Measurements from ENCODE around the gene SGPP1.

DNA sequence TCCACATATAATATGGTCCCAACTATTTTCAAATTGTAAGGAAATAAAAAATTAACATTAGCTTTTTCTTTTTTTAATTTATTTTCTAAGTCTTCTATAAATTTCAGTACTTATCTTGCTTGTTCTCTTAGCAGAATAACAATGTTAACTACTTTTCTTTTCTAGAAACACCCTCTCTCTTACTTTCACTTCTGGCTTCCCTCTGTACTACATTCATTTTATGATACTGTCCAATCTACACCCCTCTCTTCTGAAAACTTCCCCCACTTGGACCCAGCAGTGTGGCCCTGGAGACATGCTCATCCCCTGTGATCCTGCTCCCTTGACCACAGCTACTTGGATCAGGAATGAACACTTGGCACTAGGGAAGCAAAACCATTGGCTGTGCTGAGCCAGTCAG lies 15.7 kb downstream of the SGPP1 start:
- TF ChIP-seq, protein P1, sequence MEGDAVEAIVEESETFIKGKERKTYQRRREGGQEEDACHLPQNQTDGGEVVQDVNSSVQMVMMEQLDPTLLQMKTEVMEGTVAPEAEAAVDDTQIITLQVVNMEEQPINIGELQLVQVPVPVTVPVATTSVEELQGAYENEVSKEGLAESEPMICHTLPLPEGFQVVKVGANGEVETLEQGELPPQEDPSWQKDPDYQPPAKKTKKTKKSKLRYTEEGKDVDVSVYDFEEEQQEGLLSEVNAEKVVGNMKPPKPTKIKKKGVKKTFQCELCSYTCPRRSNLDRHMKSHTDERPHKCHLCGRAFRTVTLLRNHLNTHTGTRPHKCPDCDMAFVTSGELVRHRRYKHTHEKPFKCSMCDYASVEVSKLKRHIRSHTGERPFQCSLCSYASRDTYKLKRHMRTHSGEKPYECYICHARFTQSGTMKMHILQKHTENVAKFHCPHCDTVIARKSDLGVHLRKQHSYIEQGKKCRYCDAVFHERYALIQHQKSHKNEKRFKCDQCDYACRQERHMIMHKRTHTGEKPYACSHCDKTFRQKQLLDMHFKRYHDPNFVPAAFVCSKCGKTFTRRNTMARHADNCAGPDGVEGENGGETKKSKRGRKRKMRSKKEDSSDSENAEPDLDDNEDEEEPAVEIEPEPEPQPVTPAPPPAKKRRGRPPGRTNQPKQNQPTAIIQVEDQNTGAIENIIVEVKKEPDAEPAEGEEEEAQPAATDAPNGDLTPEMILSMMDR (IDR thresholded peaks at IDR 0.05; ENCODE audit: insufficient read depth, low read length), result no peak
- TF ChIP-seq GABPA (IDR thresholded peaks at IDR 0.05; ENCODE audit: low read depth), result no peak

Data from HL-60 (cell line).